GM18873 (cell line): ENCODE results near the gene ZNF547.
"Not testable (repeated sequence)": the region's sequence is repeated elsewhere in the genome, so short reads cannot be mapped to it uniquely, and the experiment has no call there.

Source experiments
- ATAC-seq: cut with Tn5 transposase; IDR thresholded peaks from one replicate; pipeline ENCODE4 v1.9.1; 2021; ENCODE audit warnings: mild to moderate bottlenecking, moderate library complexity, moderate number of reproducible peaks; ENCODE audit not compliant: unreplicated experiment, low FRiP score

Gene ZNF547

GRCh38 chr19:57366776-57367175 is 3.4 kb downstream of the ZNF547 start:
- no peak for ATAC-seq

DNA sequence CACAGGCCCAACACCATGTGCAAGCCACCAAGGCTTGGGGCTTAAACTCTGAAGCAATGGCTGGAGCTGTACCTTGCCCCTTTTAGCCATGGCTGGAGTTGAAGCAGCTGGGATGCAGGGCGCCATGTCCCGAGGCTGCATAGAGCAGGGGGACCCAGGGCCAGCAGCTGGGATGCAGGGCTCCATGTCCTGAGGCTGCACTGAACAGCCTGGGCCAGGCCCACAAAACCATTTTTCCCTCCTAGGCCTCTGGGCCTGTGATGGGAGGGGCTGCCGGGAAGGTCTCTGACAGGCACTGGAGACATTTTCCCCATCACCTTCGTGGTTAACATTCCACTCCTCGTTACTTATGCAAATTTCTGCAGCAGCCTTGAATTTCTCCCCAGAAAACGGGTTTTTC is 10.8 kb downstream of the ZNF547 start:
- no peak for ATAC-seq

DNA sequence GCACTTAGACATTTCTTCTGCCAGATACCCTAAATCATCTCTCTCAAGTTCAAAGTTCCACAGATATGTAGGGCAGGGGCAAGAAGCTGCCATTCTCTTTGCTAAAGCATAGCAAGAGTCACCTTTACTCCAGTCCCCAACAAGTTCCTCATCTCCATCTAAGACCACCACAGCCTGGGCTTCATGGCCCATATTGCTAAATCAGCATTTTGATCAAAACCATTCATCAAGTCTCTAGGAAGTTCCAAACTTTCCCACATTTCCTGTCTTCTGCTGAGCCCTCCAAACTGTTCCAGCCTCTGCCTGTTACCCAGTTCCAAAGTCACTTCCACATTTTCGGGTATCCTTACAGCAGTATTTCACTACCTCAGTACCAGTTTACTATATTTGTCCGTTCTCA is 11.3 kb downstream of the ZNF547 start:
- ATAC-seq, result not testable (repeated sequence)

- no peak for ATAC-seq
These were observed 12.8 kb downstream of the ZNF547 start for GRCh38 chr19:57376151-57376550.

DNA sequence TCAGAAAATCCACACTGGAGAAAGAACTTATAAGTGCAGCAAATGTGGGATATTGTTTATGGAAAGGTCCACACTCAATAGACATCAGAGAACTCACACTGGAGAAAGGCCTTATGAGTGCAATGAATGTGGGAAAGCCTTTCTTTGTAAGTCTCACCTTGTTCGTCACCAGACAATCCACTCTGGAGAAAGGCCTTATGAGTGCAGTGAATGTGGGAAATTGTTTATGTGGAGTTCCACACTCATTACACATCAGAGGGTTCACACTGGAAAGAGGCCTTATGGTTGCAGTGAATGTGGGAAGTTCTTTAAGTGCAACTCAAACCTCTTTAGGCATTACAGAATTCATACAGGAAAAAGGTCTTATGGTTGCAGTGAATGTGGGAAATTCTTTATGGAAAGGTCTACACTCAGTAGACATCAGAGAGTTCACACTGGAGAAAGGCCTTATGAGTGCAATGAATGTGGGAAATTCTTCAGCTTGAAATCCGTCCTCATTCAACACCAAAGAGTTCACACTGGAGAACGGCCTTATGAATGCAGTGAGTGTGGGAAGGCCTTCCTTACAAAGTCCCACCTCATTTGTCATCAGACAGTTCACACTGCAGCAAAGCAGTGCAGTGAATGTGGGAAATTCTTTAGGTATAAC is 14.3 kb downstream of the ZNF547 start:
- no peak for ATAC-seq

- no peak for ATAC-seq
These were observed 17.6 kb downstream of the ZNF547 start for GRCh38 chr19:57380923-57381322.

GRCh38 chr19:57382806-57383488 is 19.6 kb downstream of the ZNF547 start:
- ATAC-seq, result no peak

GRCh38 chr19:57389194-57389729 is 25.9 kb downstream of the ZNF547 start:
- ATAC-seq, result no peak

- peak; percentile 92 for ATAC-seq
These were observed 26.6 kb downstream of the ZNF547 start, which contains the start of gene ZNF548 for GRCh38 chr19:57389730-57390598. Gene ZNF548 (plus strand): TSS chr19:57389854. CDS start chr19:57390100, 246 bp downstream.

DNA sequence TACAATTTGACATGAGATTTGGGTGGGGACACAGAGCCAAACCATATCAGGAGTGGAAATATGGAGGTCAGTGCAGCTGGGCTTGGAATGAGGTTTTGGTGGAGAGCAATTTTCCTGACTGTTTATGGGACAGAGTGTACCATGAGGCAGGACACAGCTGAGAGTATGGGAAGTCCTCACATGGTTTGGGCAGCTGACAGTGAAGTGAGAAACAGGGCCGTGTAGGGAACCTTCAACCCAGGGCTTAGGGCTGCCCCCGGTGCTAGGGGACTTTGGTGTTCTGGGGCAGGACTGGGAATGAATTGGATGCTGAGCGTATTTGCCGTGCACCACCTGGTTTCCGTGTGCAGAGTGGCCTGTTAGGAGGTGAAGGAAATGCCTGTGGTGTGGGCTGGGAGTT is 32.4 kb downstream of the ZNF547 start:
- ATAC-seq, result no peak

- ATAC-seq, result no peak
These were observed 35.5 kb downstream of the ZNF547 start for GRCh38 chr19:57398868-57399267.

- ATAC-seq, result no peak
These were observed 40.6 kb downstream of the ZNF547 start for GRCh38 chr19:57403737-57404563.

DNA sequence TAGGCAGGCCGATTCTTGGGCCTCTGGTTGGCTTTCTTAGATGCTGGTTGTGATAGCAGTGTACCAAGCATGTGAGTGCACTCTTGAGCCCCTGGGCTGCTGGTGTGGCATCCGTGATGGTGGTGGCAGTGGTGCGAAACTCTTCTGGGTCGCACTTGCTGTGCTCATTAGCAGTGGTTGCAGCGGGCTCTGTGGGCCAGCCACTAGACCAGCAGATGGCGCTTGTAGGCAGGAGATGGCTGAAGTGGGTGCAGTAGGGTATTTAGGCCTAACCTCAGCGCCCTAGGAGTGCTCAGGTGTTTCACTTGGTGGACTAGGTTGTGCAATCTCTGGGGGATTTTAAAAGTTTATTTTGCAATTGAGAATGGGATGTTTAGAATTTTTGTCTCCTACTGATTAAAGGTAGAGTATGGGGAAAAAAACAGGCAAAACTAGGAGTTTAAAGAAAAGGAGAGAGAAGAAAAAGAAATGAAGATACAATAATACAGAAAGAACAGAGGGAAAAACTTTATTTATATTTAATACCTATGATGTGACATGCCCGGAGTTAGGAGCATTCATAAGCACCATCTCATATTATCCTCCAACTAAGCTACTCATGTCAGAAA is 43.3 kb downstream of the ZNF547 start:
- no peak for ATAC-seq

- ATAC-seq, result peak; percentile 92
These were observed 47.7 kb downstream of the ZNF547 start, which contains the start of gene ZNF17 for GRCh38 chr19:57410877-57411671. Gene ZNF17 (plus strand): TSS chr19:57411161. CDS start chr19:57413616, 2,455 bp downstream.

DNA sequence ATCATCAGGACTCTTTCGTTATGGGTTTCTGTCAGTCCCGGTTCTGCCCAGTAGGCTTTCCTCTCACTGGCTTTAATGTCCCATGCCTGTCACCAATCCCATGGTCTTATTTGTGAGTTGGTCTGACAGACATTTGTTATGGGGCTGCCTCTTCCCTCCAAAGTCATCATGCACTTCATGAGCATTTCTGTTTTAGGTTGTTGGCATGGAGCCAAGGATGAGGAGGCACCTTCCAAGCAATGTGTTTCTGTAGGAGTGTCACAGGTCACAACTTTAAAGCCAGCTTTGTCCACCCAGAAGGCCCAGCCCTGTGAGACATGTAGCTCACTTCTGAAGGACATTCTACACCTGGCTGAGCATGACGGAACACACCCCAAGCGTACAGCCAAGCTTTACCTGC is 56.1 kb downstream of the ZNF547 start:
- ATAC-seq, result no peak

DNA sequence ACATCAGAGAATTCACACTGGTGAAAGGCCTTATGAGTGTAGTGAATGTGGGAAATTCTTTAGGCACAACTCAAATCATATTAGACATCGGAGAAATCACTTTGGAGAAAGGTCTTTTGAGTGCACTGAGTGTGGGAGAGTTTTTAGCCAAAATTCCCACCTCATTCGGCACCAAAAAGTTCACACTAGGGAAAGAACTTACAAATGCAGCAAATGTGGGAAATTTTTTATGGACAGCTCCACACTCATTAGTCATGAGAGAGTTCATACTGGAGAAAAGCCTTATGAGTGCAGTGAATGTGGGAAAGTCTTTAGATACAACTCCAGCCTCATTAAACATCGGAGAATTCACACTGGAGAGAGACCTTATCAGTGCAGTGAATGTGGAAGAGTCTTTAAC is 57.7 kb downstream of the ZNF547 start:
- ATAC-seq, result no peak
